Limb (tissue), 2 donors: Measurements from ENCODE around the gene EHF.
A peak's percentile ranks its signal among the peaks of the same experiment; 100 is the strongest.

Experiments used
- DNase-seq, 2 donors: peaks; one replicate each; pipeline ENCODE4 v3.0.0-alpha.2; 2016; ENCODE audit errors: extremely low spot score in 2 of 2

EHF gene

GRCh38 chr11:34623463-34623862 lies 2.6 kb downstream of the EHF start:
- DNase-seq, result no peak

- DNase-seq, result no peak
Observed at GRCh38 chr11:34624069-34624468, 3.2 kb downstream of the EHF start.

GRCh38 chr11:34625576-34625975 lies 4.7 kb downstream of the EHF start:
- DNase-seq, result no peak

GRCh38 chr11:34626393-34626792 lies 5.5 kb downstream of the EHF start:
- no peak for DNase-seq

GRCh38 chr11:34627197-34627596 lies 6.3 kb downstream of the EHF start:
- no peak for DNase-seq

GRCh38 chr11:34629711-34630110 lies 8.8 kb downstream of the EHF start:
- DNase-seq, result no peak

GRCh38 chr11:34630544-34630943 lies 9.7 kb downstream of the EHF start:
- no peak for DNase-seq

- DNase-seq, result no peak
Observed at GRCh38 chr11:34631297-34631696, 10.4 kb downstream of the EHF start.

GRCh38 chr11:34631737-34632104 lies 10.8 kb downstream of the EHF start:
- DNase-seq, result no peak

- peak in 1 of 2 donors; percentile 12 for DNase-seq
Observed at GRCh38 chr11:34632105-34632791, 11.4 kb downstream of the EHF start.

GRCh38 chr11:34633640-34633989 lies 12.7 kb downstream of the EHF start:
- no peak for DNase-seq

GRCh38 chr11:34633990-34634693 lies 13.2 kb downstream of the EHF start:
- DNase-seq, result no peak

- DNase-seq, result no peak
Observed at GRCh38 chr11:34634694-34635062, 13.8 kb downstream of the EHF start.

- DNase-seq, result no peak
Observed at GRCh38 chr11:34636127-34636526, 15.2 kb downstream of the EHF start.

- DNase-seq, result peak in 1 of 2 donors; percentile 38
Observed at GRCh38 chr11:34637303-34637702, 16.4 kb downstream of the EHF start.

- DNase-seq, result no peak
Observed at GRCh38 chr11:34638897-34639296, 18.0 kb downstream of the EHF start.

GRCh38 chr11:34639545-34639944 lies 18.7 kb downstream of the EHF start:
- no peak for DNase-seq

GRCh38 chr11:34640050-34640923 lies 19.4 kb downstream of the EHF start:
- DNase-seq, result no peak

- no peak for DNase-seq
Observed at GRCh38 chr11:34640924-34641275, 20.0 kb downstream of the EHF start.

GRCh38 chr11:34641456-34641855 lies 20.6 kb downstream of the EHF start:
- DNase-seq, result no peak

- DNase-seq, result no peak
Observed at GRCh38 chr11:34642001-34642554, 21.2 kb downstream of the EHF start.

- DNase-seq, result no peak
Observed at GRCh38 chr11:34642873-34643272, 22.0 kb downstream of the EHF start.
